NCI-H1436 treated with DMSO at 0.1 percent for 48 hours (cell line): Measurements from ENCODE around the gene ABCC2.

Experiments
- DNase-seq: peaks from one replicate; lab custom pipeline; 2025; lab: John Stamatoyannopoulos, UW

ABCC2 gene

GRCh38 chr10:99775850-99776249 is 6.6 kb upstream of the ABCC2 start:
- DNase-seq = no peak

GRCh38 chr10:99777918-99778714 is 4.3 kb upstream of the ABCC2 start:
- no peak for DNase-seq

GRCh38 chr10:99779335-99779734 is 3.1 kb upstream of the ABCC2 start:
- no peak for DNase-seq

- no peak for DNase-seq
Observed at GRCh38 chr10:99781734-99782429, 558 bp upstream of the ABCC2 start.

GRCh38 chr10:99784016-99784726 is 1.7 kb downstream of the ABCC2 start:
- DNase-seq = no peak

GRCh38 chr10:99784727-99785441 is 2.4 kb downstream of the ABCC2 start:
- no peak for DNase-seq

GRCh38 chr10:99785646-99786045 is 3.2 kb downstream of the ABCC2 start:
- DNase-seq = no peak

- DNase-seq = no peak
Observed at GRCh38 chr10:99787311-99787710, 4.9 kb downstream of the ABCC2 start.

GRCh38 chr10:99787782-99788445 is 5.5 kb downstream of the ABCC2 start:
- no peak for DNase-seq

- DNase-seq = no peak
Observed at GRCh38 chr10:99788598-99789256, 6.3 kb downstream of the ABCC2 start.

- no peak for DNase-seq
Observed at GRCh38 chr10:99791831-99792230, 9.4 kb downstream of the ABCC2 start.

- no peak for DNase-seq
Observed at GRCh38 chr10:99793819-99794218, 11.4 kb downstream of the ABCC2 start.

- no peak for DNase-seq
Observed at GRCh38 chr10:99796928-99797327, 14.5 kb downstream of the ABCC2 start.

GRCh38 chr10:99798031-99798430 is 15.6 kb downstream of the ABCC2 start:
- DNase-seq = no peak

GRCh38 chr10:99798920-99799319 is 16.5 kb downstream of the ABCC2 start:
- DNase-seq = no peak

GRCh38 chr10:99799613-99800012 is 17.2 kb downstream of the ABCC2 start:
- no peak for DNase-seq

- DNase-seq = no peak
Observed at GRCh38 chr10:99804471-99804870, 22.0 kb downstream of the ABCC2 start.

GRCh38 chr10:99805190-99805589 is 22.8 kb downstream of the ABCC2 start:
- DNase-seq = no peak

- DNase-seq = no peak
Observed at GRCh38 chr10:99806091-99806490, 23.7 kb downstream of the ABCC2 start.

- DNase-seq = no peak
Observed at GRCh38 chr10:99807786-99808185, 25.3 kb downstream of the ABCC2 start.

GRCh38 chr10:99808270-99808669 is 25.8 kb downstream of the ABCC2 start:
- no peak for DNase-seq
